B cell (primary cell): ENCODE data around the gene DDX56. TPM values are rescaled to one million over a fixed set of nuclear protein-coding genes. Genes with fewer than 3 reads are reported as not detected.
A peak's percentile ranks its signal among the peaks of the same experiment; 100 is the strongest.

Source experiments
- ATAC-seq: fragments of 200-7000 bp; cut with Tn5 transposase; one replicate; pipeline ENCODE4 v1.10.0; 2021; ENCODE audit warnings: low read depth, mild to moderate bottlenecking, moderate number of reproducible peaks, moderate library complexity
- CTCF ChIA-PET: fragments of 350-600 bp; sonication (Branson Sonifier 250); formaldehyde crosslinking; loops from one replicate; lab custom pipeline; 2021; ENCODE audit warnings: antibody characterized with exemption, inconsistent platforms; lab: Charles Lee
- POLR2A ChIA-PET: fragments of 350-600 bp; sonication (Branson Sonifier 250); formaldehyde crosslinking; loops from one replicate; lab custom pipeline; 2021; ENCODE audit warnings: antibody characterized with exemption; lab: Charles Lee
- DNase-seq: peaks from one replicate; pipeline ENCODE4 v3.0.0; 2013
- H2AFZ ChIP-seq: 2 replicates; pipeline ENCODE4 v1.6.1; 2012; ENCODE audit warnings: mild to moderate bottlenecking, low read depth, low read length; ENCODE audit not compliant: insufficient read depth, poor library complexity, severe bottlenecking
- H3K27ac ChIP-seq, 2 donors: 1 replicate in 1 of 2; 2 replicates in 1 of 2; pipeline ENCODE4 v1.5.1; 2012 to 2013; ENCODE audit warnings: low read length in 2 of 2, mild to moderate bottlenecking in 2 of 2, moderate library complexity in 1 of 2
- H3K27me3 ChIP-seq, 4 experiments: fragments of 200-600 bp in 1 of 4; sonication (generic) in 1 of 4; replicated peaks in 1 of 4; 1 replicate in 2 of 4; 2 replicates in 2 of 4; pipeline versions ENCODE4 v1.6.1 to v1.7.0; 2013 to 2016; ENCODE audit warnings: low read length in 3 of 4, mild to moderate bottlenecking in 2 of 4, mixed read lengths in 1 of 4, moderate library complexity in 1 of 4; ENCODE audit not compliant: insufficient read depth in 4 of 4, control insufficient read depth in 3 of 4; ENCODE audit errors: control extremely low read depth in 1 of 4
- H3K36me3 ChIP-seq, 2 experiments: replicated peaks in 1 of 2; 1 replicate in 1 of 2; 2 replicates in 1 of 2; pipeline versions ENCODE4 v1.6.1 to v1.7.1; 2013; ENCODE audit warnings: low read length in 1 of 2; ENCODE audit not compliant: insufficient read depth in 2 of 2, control insufficient read depth in 1 of 2; ENCODE audit errors: control extremely low read depth in 1 of 2, extremely low read depth in 1 of 2
- H3K4me1 ChIP-seq, 2 donors: fragments of 200-600 bp in 1 of 2; sonication (generic) in 1 of 2; 1 replicate in 1 of 2; 2 replicates in 1 of 2; pipeline versions ENCODE4 v1.5.1 to v1.6.1; 2013 to 2017; ENCODE audit warnings: low read length in 2 of 2; ENCODE audit not compliant: control insufficient read depth in 2 of 2, insufficient read depth in 2 of 2
- H3K4me2 ChIP-seq: replicated peaks from 2 replicates; pipeline ENCODE3; 2012; ENCODE audit warnings: mild to moderate bottlenecking, low read depth, low read length; ENCODE audit not compliant: poor library complexity, severe bottlenecking
- H3K4me3 ChIP-seq, 5 experiments: fragments of 200-600 bp in 1 of 5; sonication (generic) in 1 of 5; 1 replicate in 3 of 5; 2 replicates in 2 of 5; pipeline versions ENCODE4 v1.5.1 to v1.7.0; 2011 to 2016; ENCODE audit warnings: low read length in 4 of 5, mild to moderate bottlenecking in 4 of 5, low read depth in 2 of 5, control low read depth in 1 of 5, moderate library complexity in 1 of 5; ENCODE audit not compliant: insufficient read depth in 1 of 5; ENCODE audit errors: control extremely low read depth in 1 of 5, extremely low read depth in 1 of 5
- H3K79me2 ChIP-seq: fragments of 200-600 bp; sonication (generic); one replicate; pipeline ENCODE4 v1.6.0; 2016; ENCODE audit warnings: low read length; ENCODE audit not compliant: control insufficient read depth, insufficient read depth
- H3K9ac ChIP-seq: fragments of 200-600 bp; sonication (generic); 2 replicates; pipeline ENCODE4 v1.6.1; 2017; ENCODE audit warnings: mild to moderate bottlenecking, low read length, moderate library complexity
- H3K9me3 ChIP-seq, 3 donors: one replicate each; pipeline versions ENCODE4 v1.6.1 to v1.7.1; 2013; ENCODE audit warnings: low read length in 2 of 3; ENCODE audit not compliant: control insufficient read depth in 2 of 3, insufficient read depth in 1 of 3; ENCODE audit errors: control extremely low read depth in 1 of 3
- H4K20me1 ChIP-seq: 2 replicates; pipeline ENCODE4 v1.6.0; 2012; ENCODE audit warnings: mild to moderate bottlenecking, low read length; ENCODE audit not compliant: insufficient read depth, control insufficient read depth, poor library complexity, severe bottlenecking
- H3K27ac Mint-ChIP-seq: one replicate; pipeline ENCODE4 v1.8.0; 2021; ENCODE audit warnings: mixed read lengths
- H3K27me3 Mint-ChIP-seq: one replicate; pipeline ENCODE4 v1.8.0; 2021; ENCODE audit warnings: mixed read lengths
- H3K4me1 Mint-ChIP-seq: one replicate; pipeline ENCODE4 v1.8.0; 2021; ENCODE audit warnings: mixed read lengths
- H3K4me3 Mint-ChIP-seq: one replicate; pipeline ENCODE4 v1.8.0; 2021; ENCODE audit warnings: mixed read lengths
- H3K9me3 Mint-ChIP-seq: one replicate; pipeline ENCODE4 v1.8.0; 2022; ENCODE audit warnings: mixed read lengths; ENCODE audit not compliant: insufficient read depth
- CTCF ChIP-seq: fragments of 200-600 bp; IDR thresholded peaks from one replicate; pipeline ENCODE4 v1.8.0; 2022; ENCODE audit warnings: antibody characterized with exemption, mild to moderate bottlenecking
- EZH2 ChIP-seq: IDR thresholded peaks from 2 replicates; pipeline ENCODE4 v1.6.1; 2012; ENCODE audit warnings: borderline replicate concordance, low read depth, mild to moderate bottlenecking, moderate library complexity, low read length; ENCODE audit not compliant: insufficient read depth, poor library complexity, severe bottlenecking
- WGBS: methylation state at CpG from one replicate; pipeline ENCODE4 v1.1.5; 2013; ENCODE audit warnings: missing lambda C conversion rate; ENCODE audit not compliant: insufficient coverage; 5-methylcytosine and 5-hydroxymethylcytosine counted together
- intact Hi-C: fragments of 100-400 bp; cut with micrococcal nuclease; formaldehyde crosslinking; loops from one replicate; pipeline ENCODE4 v1.10.0; 2022
- polyA plus RNA-seq: library from polyadenylated mRNA; depleted of rRNA; stranded (reverse); fragments of >200 nt; gene quantifications from 2 replicates; pipeline ENCODE4 v1.2.3, GENCODE V29; 2012
- total RNA-seq, 2 donors: library from RNA; stranded (reverse); fragments of 120-200 nt in 1 of 2; gene quantifications; 1 replicate in 1 of 2; 2 replicates in 1 of 2; pipeline versions ENCODE4 v1.2.3 to v1.2.4, GENCODE V29; 2013 to 2022

The DDX56 gene
- total and polyA plus RNA-seq, 2 donors (not counting 1 experiment from before 2014, with no cell fraction given) = 88.2 to 102 TPM

DNA sequence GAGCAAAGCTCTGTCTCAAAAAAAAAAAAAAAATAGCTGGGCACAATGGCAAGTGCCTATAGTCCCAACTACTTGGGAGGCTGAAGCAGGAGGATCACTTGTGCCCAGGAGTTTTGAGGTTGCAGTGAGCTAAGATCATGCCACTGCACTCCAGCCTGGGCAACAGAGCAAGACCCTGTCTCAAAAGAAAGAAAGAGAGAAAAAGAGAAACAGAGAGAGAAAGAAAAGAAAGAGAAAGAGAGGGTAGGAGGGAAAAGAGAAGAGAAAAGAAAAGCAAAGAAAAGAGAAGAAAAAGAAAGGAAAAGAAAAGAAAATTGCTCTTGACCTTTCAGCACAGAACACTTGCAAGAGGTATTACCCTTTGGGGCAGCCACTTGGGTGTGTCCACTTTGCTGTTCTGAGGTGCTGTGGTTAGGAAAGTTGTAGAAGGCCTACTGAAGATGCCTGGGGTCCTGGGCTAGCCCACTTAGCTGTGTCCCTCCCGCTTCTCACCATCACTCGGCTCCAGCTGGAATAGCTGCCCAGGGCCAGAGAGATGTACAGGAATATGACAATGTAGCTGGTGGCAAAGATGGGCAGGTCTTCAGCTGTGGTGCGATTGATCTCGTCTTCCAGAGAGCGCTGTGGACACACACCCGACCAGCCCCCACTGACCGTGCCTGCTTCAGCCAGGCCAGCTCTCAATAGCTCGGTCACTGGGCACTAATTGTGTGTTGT, 38.2 kb downstream of the DDX56 start:
- no peak overlapping the region for H3K9ac ChIP-seq
- H3K4me3 ChIP-seq = no peak overlapping the region
- CTCF ChIA-PET = interaction anchor here (1.0 to 1.9 kb wide), 4 partner anchors 31 to 67 kb away, joined by 3 to 6 read pairs (median 4); partner anchors contain the start of gene NUDCD3
- H3K36me3 ChIP-seq = no peaks in the 10 kb centered on the region
- no peaks in the 10 kb centered on the region for H3K27me3 ChIP-seq
- TF ChIP-seq EZH2 = no peak
- no peak for TF ChIP-seq CTCF
- H3K79me2 ChIP-seq = no peaks in the 10 kb centered on the region
- intact Hi-C loops = no loop called here
- H3K4me2 ChIP-seq = no peak overlapping the region
- H3K4me1 ChIP-seq = peaks cover 3 to 6% of the 10 kb centered on the region in 2 donors
- H3K27me3 Mint-ChIP-seq = no peaks in the 10 kb centered on the region
- H4K20me1 ChIP-seq = no peaks in the 10 kb centered on the region
- no peak overlapping the region for H3K27ac ChIP-seq
- no peaks in the 10 kb centered on the region for H3K9me3 ChIP-seq
- WGBS = 94% methylated on average over 8 of the region's 8 CpGs
- H3K4me3 Mint-ChIP-seq = no peak overlapping the region
- H3K27ac Mint-ChIP-seq = no peak overlapping the region
- H3K4me1 Mint-ChIP-seq = peaks cover 7% of the 10 kb centered on the region
- DNase-seq = no peak
- H3K9me3 Mint-ChIP-seq = no peaks in the 10 kb centered on the region
- no peak for ATAC-seq
- POLR2A ChIA-PET = interaction anchor here (0.6 kb wide), 1 partner anchor 13 kb away, joined by 5 read pairs; no protein-coding TSS in a partner anchor
- no peak overlapping the region for H2AFZ ChIP-seq

DNA sequence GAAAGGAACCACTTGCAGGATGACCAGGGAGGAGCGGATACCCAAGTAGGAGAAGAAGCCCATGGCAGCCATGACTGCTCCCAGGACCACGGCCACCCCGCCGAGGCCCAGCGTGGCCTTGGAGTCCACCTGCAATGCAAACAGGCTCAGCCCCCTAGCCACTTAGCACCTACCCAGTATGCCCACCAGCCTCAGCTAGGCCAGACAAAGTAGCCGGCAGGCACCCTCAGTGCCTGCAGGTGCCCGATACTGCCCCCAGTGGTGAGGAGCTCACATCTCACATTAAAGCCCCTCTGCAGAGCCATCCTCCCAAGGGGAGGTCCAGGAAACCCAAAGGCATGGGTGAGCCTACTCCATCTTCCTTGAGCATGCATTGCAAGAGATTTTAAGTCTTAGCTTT, 39.2 kb downstream of the DDX56 start:
- no peaks in the 10 kb centered on the region for H3K36me3 ChIP-seq
- peaks cover 3 to 6% of the 10 kb centered on the region in 2 donors for H3K4me1 ChIP-seq
- ChIA-PET POLR2A (interaction anchor here (0.6 kb wide), 1 partner anchor 12 kb away, joined by 5 read pairs; no protein-coding TSS in a partner anchor), CTCF (interaction anchor here (1.0 to 1.9 kb wide), 5 partner anchors 14 to 66 kb away, joined by 3 to 6 read pairs (median 3); partner anchors contain the start of gene NUDCD3)
- TF ChIP-seq EZH2 (no peak), CTCF (peak; percentile 72)
- H3K27me3 Mint-ChIP-seq = no peaks in the 10 kb centered on the region
- H3K79me2 ChIP-seq = no peaks in the 10 kb centered on the region
- no peaks in the 10 kb centered on the region for H3K9me3 Mint-ChIP-seq
- DNase-seq = peak; percentile 50
- peak; percentile 36 for ATAC-seq
- H3K4me1 Mint-ChIP-seq = peaks cover 7% of the 10 kb centered on the region
- no peaks in the 10 kb centered on the region for H3K9me3 ChIP-seq
- no peak overlapping the region for H3K4me3 Mint-ChIP-seq
- no peaks in the 10 kb centered on the region for H4K20me1 ChIP-seq
- H3K27ac Mint-ChIP-seq = no peak overlapping the region
- H3K4me3 ChIP-seq = no peak overlapping the region
- no peak overlapping the region for H3K4me2 ChIP-seq
- H3K27me3 ChIP-seq = no peaks in the 10 kb centered on the region
- H3K9ac ChIP-seq = no peak overlapping the region
- no peak overlapping the region for H2AFZ ChIP-seq
- no peak overlapping the region for H3K27ac ChIP-seq
- intact Hi-C loops = no loop called here
- WGBS = 86% methylated on average over 6 of the region's 7 CpGs
